GM21367 (cell line): ENCODE results near the gene POLR1B.
A peak's percentile ranks its signal among the peaks of the same experiment; 100 is the strongest.
"Not testable (repeated sequence)": the region's sequence is repeated elsewhere in the genome, so short reads cannot be mapped to it uniquely, and the experiment has no call there.

Experiments
- ATAC-seq: cut with Tn5 transposase; IDR thresholded peaks from one replicate; pipeline ENCODE4 v1.9.1; 2021; ENCODE audit not compliant: unreplicated experiment

POLR1B gene

GRCh38 chr2:112600634-112601033, 58.4 kb downstream of the POLR1B start:
- ATAC-seq, result no peak

GRCh38 chr2:112601754-112602153, 59.5 kb downstream of the POLR1B start:
- no peak for ATAC-seq

- ATAC-seq, result no peak
Observed at GRCh38 chr2:112602917-112603316, 60.7 kb downstream of the POLR1B start.

- no peak for ATAC-seq
Observed at GRCh38 chr2:112603731-112604130, 61.5 kb downstream of the POLR1B start.

- no peak for ATAC-seq
Observed at GRCh38 chr2:112604952-112605351, 62.7 kb downstream of the POLR1B start.

- no peak for ATAC-seq
Observed at GRCh38 chr2:112605926-112606325, 63.7 kb downstream of the POLR1B start.

- ATAC-seq, result no peak
Observed at GRCh38 chr2:112606547-112606946, 64.3 kb downstream of the POLR1B start.

GRCh38 chr2:112607680-112608438, 65.6 kb downstream of the POLR1B start:
- ATAC-seq, result no peak

GRCh38 chr2:112609320-112609719, 67.1 kb downstream of the POLR1B start:
- ATAC-seq, result not testable (repeated sequence)

- not testable (repeated sequence) for ATAC-seq
Observed at GRCh38 chr2:112612283-112612682, 70.0 kb downstream of the POLR1B start.

- no peak for ATAC-seq
Observed at GRCh38 chr2:112614201-112614840, 72.1 kb downstream of the POLR1B start.

GRCh38 chr2:112615051-112615450, 72.8 kb downstream of the POLR1B start:
- no peak for ATAC-seq

- not testable (repeated sequence) for ATAC-seq
Observed at GRCh38 chr2:112615798-112616197, 73.5 kb downstream of the POLR1B start.

GRCh38 chr2:112618383-112618782, 76.1 kb downstream of the POLR1B start:
- no peak for ATAC-seq

GRCh38 chr2:112621790-112622527, 79.7 kb downstream of the POLR1B start:
- ATAC-seq, result no peak

- ATAC-seq, result no peak
Observed at GRCh38 chr2:112622528-112622849, 80.2 kb downstream of the POLR1B start.

GRCh38 chr2:112623913-112624777, 81.9 kb downstream of the POLR1B start:
- peak; percentile 65 for ATAC-seq

- no peak for ATAC-seq
Observed at GRCh38 chr2:112625474-112626114, 83.3 kb downstream of the POLR1B start.

GRCh38 chr2:112626604-112627059, 84.4 kb downstream of the POLR1B start:
- no peak for ATAC-seq
